Measurements from ENCODE around the gene CNTN2.

GRCh38 chr1:205088341-205088740, 45.3 kb downstream of the CNTN2 start:
- TF ChIP-seq, protein P1, sequence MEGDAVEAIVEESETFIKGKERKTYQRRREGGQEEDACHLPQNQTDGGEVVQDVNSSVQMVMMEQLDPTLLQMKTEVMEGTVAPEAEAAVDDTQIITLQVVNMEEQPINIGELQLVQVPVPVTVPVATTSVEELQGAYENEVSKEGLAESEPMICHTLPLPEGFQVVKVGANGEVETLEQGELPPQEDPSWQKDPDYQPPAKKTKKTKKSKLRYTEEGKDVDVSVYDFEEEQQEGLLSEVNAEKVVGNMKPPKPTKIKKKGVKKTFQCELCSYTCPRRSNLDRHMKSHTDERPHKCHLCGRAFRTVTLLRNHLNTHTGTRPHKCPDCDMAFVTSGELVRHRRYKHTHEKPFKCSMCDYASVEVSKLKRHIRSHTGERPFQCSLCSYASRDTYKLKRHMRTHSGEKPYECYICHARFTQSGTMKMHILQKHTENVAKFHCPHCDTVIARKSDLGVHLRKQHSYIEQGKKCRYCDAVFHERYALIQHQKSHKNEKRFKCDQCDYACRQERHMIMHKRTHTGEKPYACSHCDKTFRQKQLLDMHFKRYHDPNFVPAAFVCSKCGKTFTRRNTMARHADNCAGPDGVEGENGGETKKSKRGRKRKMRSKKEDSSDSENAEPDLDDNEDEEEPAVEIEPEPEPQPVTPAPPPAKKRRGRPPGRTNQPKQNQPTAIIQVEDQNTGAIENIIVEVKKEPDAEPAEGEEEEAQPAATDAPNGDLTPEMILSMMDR (conservative IDR thresholded peaks at IDR 0.05 in 1 of 2, IDR thresholded peaks at IDR 0.05 in 1 of 2; ENCODE audit: low read depth in 1 of 2, low read length in 2 of 2): no peak
- no peak for TF ChIP-seq EZH2 (IDR thresholded peaks at IDR 0.05; ENCODE audit: low read length, missing control alignments)

Measured in fibroblast of lung (primary cell).